Large intestine (tissue), 3 donors: Measurements from ENCODE around the gene ENO1. TPM values are rescaled to one million over a fixed set of nuclear protein-coding genes. Genes with fewer than 3 reads are reported as not detected.

Experiments
- DNase-seq, 2 donors: peaks; one replicate each; pipeline versions ENCODE4 v3.0.0 to v3.0.0-alpha.2; 2013
- H3K27ac ChIP-seq: one replicate; pipeline ENCODE4 v1.5.1; 2013; ENCODE audit warnings: low read length
- H3K27me3 ChIP-seq: 2 replicates; pipeline ENCODE4 v1.6.1; 2013; ENCODE audit warnings: low read length; ENCODE audit not compliant: control insufficient read depth, insufficient read depth
- H3K36me3 ChIP-seq: 2 replicates; pipeline ENCODE4 v1.6.1; 2013; ENCODE audit warnings: low read length; ENCODE audit not compliant: control insufficient read depth, insufficient read depth
- H3K4me1 ChIP-seq: one replicate; pipeline ENCODE4 v1.6.1; 2013; ENCODE audit warnings: low read length; ENCODE audit not compliant: control insufficient read depth, insufficient read depth
- H3K4me3 ChIP-seq: one replicate; pipeline ENCODE4 v1.5.1; 2013; ENCODE audit warnings: low read length
- H3K9me3 ChIP-seq: one replicate; pipeline ENCODE4 v1.6.1; 2013; ENCODE audit warnings: mild to moderate bottlenecking, low read depth, low read length, moderate library complexity; ENCODE audit not compliant: control insufficient read depth
- WGBS: methylation state at CpG from one replicate; pipeline ENCODE4 v1.1.5; 2013; ENCODE audit warnings: low lambda C conversion rate; ENCODE audit not compliant: insufficient coverage; 5-methylcytosine and 5-hydroxymethylcytosine counted together
- polyA plus RNA-seq: library from polyadenylated mRNA; unstranded; fragments of 120-200 nt; gene quantifications from one replicate; pipeline ENCODE4 v1.2.1, GENCODE V29; 2013

The ENO1 gene
- polyA plus RNA-seq, 1 donor = 728 TPM

DNA sequence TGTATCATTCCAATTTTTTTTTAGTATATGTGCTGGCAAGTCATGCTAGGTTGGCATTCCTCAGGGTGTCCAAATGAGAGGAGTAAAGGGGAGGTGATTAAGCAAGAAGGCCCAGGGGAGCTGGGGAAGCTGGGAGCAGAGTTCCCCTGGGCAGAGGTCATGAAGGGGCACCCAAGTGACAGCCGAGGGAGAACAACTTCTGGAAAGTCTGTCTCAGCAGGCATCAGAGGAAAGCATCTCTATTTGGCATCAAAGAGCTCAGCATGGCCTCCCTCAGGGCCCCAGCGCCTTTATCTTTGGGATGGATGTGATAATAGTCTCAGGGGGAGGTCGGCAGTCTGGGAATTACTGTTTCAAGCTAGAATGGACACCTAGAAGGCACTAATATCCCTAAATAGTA lies 5.0 kb upstream of the ENO1 start:
- Histone ChIP-seq H3K27ac (no peak overlapping the region), H3K27me3 (no peaks in the 10 kb centered on the region), H3K9me3 (peaks cover 3% of the 10 kb centered on the region), H3K4me3 (no peak overlapping the region), H3K36me3 (no peaks in the 10 kb centered on the region), H3K4me1 (peaks cover 24% of the 10 kb centered on the region)
- no CpG with 5 or more reads among the region's 3 CpGs for WGBS
- no peak for DNase-seq

DNA sequence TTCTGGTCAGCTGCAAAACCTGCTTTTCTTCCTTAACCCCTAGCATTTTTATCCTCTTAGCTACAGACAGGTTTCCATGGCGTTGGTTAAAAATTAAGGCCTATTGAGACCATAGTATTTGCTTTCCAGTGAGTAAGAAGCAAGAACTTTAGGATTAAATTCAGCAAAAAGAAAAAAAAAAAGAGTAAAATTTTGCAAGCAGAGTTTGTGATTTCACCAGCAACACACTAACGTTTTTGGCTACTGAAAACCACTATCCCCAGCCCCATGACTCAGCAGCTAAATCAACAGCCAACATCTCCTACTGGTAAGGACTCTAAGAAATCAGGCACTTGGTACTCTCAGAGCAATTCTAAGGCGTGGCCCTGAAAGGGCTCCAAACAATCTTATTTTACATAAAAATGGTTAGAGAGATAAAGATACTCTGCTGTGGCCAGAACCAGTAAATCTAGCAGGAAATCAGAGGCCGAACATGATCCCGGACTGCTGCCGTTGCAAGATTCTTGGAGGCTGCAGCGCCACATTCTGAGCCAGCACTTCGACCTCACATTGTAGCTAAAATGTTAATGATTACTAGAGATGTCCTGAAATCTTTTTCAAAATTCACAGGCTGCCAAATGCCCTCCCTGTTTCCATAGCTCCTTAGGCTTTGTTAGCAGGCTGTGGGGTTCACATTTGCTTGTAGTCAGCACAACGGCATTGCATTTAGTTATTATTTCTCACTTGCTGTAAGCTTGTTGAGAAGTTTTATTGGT lies 1.6 kb upstream of the ENO1 start:
- peaks cover 34% of the 10 kb centered on the region for H3K4me1 ChIP-seq
- H3K9me3 ChIP-seq = peaks cover 5% of the 10 kb centered on the region
- peak overlapping the region; percentile 98 for H3K27ac ChIP-seq
- H3K36me3 ChIP-seq = peaks cover 9% of the 10 kb centered on the region
- no CpG with 5 or more reads among the region's 9 CpGs for WGBS
- H3K4me3 ChIP-seq = peak overlapping the region; percentile 67
- peak; percentile 79 to 90 for DNase-seq
- H3K27me3 ChIP-seq = no peaks in the 10 kb centered on the region

DNA sequence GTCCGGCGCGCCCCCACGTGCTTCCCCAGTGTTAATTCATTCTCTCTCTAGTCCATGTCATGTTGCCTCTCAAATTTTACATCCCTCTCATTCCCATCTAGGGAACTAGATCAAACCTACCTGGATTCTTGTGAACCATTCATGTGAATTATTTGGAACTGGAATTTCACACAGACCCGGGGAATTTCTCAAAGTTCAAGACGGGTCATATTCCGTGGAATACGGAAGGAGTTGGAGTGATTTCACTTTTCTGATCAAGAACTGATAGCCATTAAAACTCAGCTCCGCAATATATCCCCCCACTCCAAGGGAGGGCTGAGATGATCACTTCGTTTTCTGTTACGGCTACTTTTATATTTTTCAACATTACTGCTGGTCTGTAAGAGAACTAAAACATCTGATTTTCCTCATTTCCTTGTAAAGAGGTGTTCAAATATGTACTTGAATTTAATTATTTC lies 1.0 kb upstream of the ENO1 start:
- H3K4me3 ChIP-seq = peak overlapping the region; percentile 67
- 14% methylated on average over 6 of the region's 11 CpGs for WGBS

DNA sequence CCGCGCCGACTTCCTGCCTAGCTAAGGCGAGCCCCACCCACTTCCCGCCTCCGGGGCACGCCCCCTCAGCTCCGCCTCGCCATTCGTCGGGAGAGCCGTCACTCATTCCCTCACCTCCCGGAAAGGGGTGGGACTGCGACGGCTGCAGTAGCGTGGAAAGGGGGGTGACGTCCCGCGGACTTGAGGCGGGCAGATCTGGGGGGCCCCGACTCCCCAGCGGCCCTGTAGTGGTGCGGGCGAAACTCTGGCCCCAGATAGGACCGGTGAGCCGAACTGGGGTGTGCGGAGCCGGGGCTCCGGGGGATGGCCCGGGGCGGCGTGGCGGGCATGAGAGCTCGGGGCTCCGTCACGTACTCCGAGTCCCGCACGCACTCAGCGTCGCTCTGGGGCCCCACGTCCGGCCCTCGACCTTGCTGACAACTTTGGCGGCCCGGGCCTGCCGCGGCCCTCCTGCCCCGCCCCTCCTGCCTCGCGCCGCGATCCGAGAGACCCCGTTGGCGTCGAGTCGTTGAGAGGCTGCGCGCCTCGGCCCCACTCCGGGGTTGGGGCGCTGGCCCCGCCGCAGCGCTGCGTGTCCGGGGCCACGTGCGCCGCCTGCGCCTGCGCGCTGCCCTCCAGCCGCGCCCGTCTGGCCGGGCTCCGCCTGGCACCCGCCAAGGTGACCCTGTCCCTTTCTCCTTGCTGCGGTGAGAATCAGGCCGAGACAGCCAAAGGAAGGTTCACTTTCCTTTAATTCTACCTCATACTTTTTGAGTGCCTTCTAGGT lies 395 bp upstream of the ENO1 start:
- H3K27ac ChIP-seq = peak overlapping the region; percentile 98
- H3K9me3 ChIP-seq = peaks cover 5% of the 10 kb centered on the region
- H3K4me1 ChIP-seq = peaks cover 46% of the 10 kb centered on the region
- peak; percentile 98 to 99 for DNase-seq
- H3K27me3 ChIP-seq = no peaks in the 10 kb centered on the region
- peak overlapping the region; percentile 67 for H3K4me3 ChIP-seq
- WGBS = no CpG with 5 or more reads among the region's 82 CpGs
- peaks cover 20% of the 10 kb centered on the region for H3K36me3 ChIP-seq

More for the DNA sequence above, 1.0 kb upstream of the ENO1 start:
- peaks cover 15% of the 10 kb centered on the region for H3K36me3 ChIP-seq
- H3K27ac ChIP-seq = peak overlapping the region; percentile 98
- no peaks in the 10 kb centered on the region for H3K27me3 ChIP-seq
- H3K9me3 ChIP-seq = peaks cover 5% of the 10 kb centered on the region
- DNase-seq = no peak
- H3K4me1 ChIP-seq = peaks cover 40% of the 10 kb centered on the region

DNA sequence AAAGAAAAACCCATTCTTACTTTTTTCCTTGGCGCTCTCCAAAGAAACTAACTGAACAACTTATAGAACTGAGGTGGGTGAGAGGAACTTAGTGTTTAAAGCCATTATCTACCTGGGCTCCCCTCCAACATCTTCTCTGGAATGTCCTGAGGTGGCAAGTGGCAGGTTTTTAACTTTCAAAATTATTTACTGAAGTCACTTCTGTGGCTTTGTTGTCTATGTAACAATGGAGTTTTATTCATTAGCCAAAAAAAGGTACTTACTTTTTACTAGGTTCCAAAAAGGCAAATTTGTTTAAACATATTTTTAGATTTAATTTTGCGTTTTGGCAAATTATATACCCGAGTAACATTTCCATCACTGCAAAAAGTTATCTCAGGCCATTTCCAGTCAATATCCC lies 2.4 kb downstream of the ENO1 start:
- no peak for DNase-seq
- Histone ChIP-seq H3K36me3 (peaks cover 48% of the 10 kb centered on the region), H3K27ac (peak overlapping the region; percentile 73), H3K4me3 (peak overlapping the region; percentile 67), H3K9me3 (peaks cover 5% of the 10 kb centered on the region), H3K4me1 (peaks cover 67% of the 10 kb centered on the region), H3K27me3 (no peaks in the 10 kb centered on the region)
- 44% methylated on average over 2 of the region's 3 CpGs for WGBS

GRCh38 chr1:8875216-8875861 lies 3.1 kb downstream of the ENO1 start:
- Histone ChIP-seq H3K27ac (peak overlapping the region; percentile 73), H3K4me3 (no peak overlapping the region), H3K27me3 (no peaks in the 10 kb centered on the region), H3K4me1 (peaks cover 67% of the 10 kb centered on the region), H3K9me3 (peaks cover 5% of the 10 kb centered on the region), H3K36me3 (peaks cover 55% of the 10 kb centered on the region)
- no peak for DNase-seq
- WGBS = 50% methylated on average over 4 of the region's 7 CpGs

DNA sequence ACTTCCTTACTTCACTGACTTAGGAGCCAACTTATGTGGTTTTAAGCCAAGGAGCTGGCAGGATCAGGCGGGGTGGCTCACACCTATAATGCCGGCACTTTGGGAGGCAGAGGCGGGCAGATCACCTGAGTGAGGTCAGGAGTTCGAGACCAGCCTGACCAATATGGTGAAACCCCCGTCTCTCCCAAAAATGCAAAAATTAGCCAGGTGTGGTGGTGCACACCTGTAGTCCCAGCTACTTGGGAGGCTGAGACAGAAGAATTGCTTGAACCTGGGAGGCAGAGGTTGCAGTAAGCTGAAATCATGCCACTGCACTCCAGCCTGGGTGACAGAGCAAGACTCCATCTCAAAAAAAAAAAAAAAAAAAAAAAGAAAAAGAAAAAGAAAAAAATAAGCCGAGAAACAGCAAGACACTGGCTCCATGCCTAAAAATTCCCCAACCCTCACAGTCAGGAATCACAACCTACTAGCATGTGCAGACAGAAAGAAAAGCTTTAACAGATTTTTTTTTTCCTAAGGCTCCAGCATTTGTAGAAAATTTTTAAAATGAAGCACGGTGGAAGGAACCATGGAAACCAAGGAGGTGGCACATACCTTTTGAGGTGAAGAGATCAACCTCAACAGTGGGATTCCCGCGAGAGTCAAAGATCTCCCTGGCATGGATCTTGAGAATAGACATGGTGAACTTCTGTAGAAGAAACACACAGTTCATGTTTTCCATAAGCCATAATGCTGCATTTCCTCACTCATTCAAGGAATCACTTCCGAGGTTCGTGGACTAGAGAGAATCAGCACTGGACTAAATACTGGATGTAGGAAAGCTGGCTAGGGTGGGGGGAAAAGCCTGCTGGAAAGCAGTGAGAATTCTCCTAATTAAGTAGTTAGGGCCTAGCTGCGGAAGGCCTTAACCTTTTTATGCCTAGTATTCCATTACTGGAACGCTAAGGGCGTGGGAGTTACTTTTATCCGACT lies 4.0 kb downstream of the ENO1 start:
- 80% methylated on average over 2 of the region's 15 CpGs for WGBS
- no peak for DNase-seq
- H3K27me3 ChIP-seq = no peaks in the 10 kb centered on the region
- H3K4me1 ChIP-seq = peaks cover 66% of the 10 kb centered on the region
- no peak overlapping the region for H3K4me3 ChIP-seq
- peaks cover 5% of the 10 kb centered on the region for H3K9me3 ChIP-seq
- peak overlapping the region; percentile 73 for H3K27ac ChIP-seq
- H3K36me3 ChIP-seq = peaks cover 63% of the 10 kb centered on the region

DNA sequence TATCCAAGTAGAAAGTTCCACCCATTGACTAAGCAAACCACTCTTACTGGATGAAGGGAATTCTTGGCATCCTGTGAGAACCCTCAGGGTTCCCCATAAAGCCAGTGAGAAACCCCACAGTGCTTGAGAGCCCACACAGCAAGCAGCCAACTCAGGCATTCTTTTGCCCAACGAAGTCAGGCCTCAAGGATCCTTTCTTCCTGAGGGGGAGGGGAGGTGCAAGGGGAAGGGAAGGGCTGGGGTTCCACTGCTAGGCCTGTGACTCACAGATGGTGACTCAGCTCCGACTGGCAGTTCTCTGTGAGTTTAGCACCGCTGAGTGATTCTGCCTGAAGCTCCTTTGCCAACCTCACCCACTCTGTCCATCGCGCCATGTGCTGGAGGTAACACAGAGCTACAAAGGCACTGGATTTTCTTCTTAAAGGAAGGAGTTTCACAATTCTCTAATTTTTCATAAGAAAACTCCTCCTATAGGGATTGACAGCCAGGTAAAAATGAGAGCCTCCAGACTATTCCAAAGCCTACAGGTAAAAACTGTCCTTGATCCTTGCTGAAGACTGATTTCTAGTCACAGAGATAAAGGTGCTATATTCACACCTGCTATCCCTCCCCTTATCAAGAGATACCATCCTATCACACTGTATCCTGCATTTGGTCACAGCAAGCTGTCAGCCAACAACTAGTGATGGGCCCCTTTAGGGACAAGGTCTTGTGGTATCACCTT lies 4.8 kb downstream of the ENO1 start:
- peak; percentile 83 to 84 for DNase-seq
- Histone ChIP-seq H3K4me3 (no peak overlapping the region), H3K27me3 (no peaks in the 10 kb centered on the region), H3K9me3 (peaks cover 3% of the 10 kb centered on the region), H3K4me1 (peaks cover 62% of the 10 kb centered on the region), H3K27ac (peak overlapping the region; percentile 73), H3K36me3 (peaks cover 72% of the 10 kb centered on the region)
- no CpG with 5 or more reads among the region's 5 CpGs for WGBS

DNA sequence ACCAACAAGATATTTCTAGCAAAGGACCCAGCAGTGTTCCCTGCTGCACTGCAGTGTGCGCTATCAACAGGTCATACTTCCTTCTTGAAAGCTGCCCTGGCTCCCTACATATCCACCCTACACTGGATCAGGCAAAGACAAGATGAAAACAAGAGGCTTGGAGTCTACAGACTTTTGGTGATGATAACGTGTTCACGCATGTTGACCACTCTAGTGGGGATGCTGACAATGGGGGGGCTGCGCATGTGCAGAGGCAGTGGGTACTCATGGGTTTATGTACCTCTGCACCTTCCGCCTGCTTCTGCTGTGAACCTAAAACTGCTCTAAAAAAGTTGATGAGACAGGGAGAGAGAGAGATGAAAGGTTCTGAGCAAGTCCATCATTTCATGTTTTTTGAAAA lies 5.5 kb downstream of the ENO1 start:
- peaks cover 77% of the 10 kb centered on the region for H3K36me3 ChIP-seq
- peaks cover 62% of the 10 kb centered on the region for H3K4me1 ChIP-seq
- WGBS = 100% methylated on average over 2 of the region's 5 CpGs
- H3K9me3 ChIP-seq = no peaks in the 10 kb centered on the region
- no peak for DNase-seq
- H3K27me3 ChIP-seq = no peaks in the 10 kb centered on the region
- no peak overlapping the region for H3K4me3 ChIP-seq
- peak overlapping the region; percentile 73 for H3K27ac ChIP-seq
